SK-N-SH treated with all-trans-retinoic acid at 6 μM for 48 hours (cell line): ENCODE results near the gene HS3ST2.

Source experiments
- ATAC-seq: fragments of 200-7000 bp; cut with Tn5 transposase; 3 replicates; pipeline ENCODE4 v1.9.1; 2020; ENCODE audit warnings: mild to moderate bottlenecking, moderate library complexity
- ARNTL ChIP-seq: fragments of 450-650 bp; formaldehyde crosslinking; IDR thresholded peaks from 2 replicates; pipeline ENCODE4 v1.5.0; 2020; ENCODE audit warnings: low read depth, mild to moderate bottlenecking, moderate library complexity, borderline replicate concordance
- BACH2 ChIP-seq: fragments of 250-450 bp; sonication (Bioruptor Pico); IDR thresholded peaks from 2 replicates; pipeline ENCODE4 v1.9.0; 2021; ENCODE audit warnings: mild to moderate bottlenecking, borderline replicate concordance
- CSDC2 ChIP-seq: fragments of 250-450 bp; sonication (Bioruptor Pico); IDR thresholded peaks from 2 replicates; pipeline ENCODE4 v1.5.0; 2020; ENCODE audit warnings: mild to moderate bottlenecking, moderate library complexity
- ESRRG ChIP-seq: fragments of 250-450 bp; sonication (Bioruptor Pico); IDR thresholded peaks from 2 replicates; pipeline ENCODE4 v1.6.1; 2021; ENCODE audit warnings: mild to moderate bottlenecking
- GLIS3 ChIP-seq: fragments of 250-450 bp; sonication (Bioruptor Pico); IDR thresholded peaks from 2 replicates; pipeline ENCODE4 v1.5.0; 2020; ENCODE audit warnings: mild to moderate bottlenecking, moderate library complexity
- ISL1 ChIP-seq: fragments of 250-450 bp; sonication (Bioruptor Pico); IDR thresholded peaks from 2 replicates; pipeline ENCODE4 v2.1.2; 2022; ENCODE audit warnings: mild to moderate bottlenecking, moderate library complexity
- OSR1 ChIP-seq: fragments of 250-450 bp; sonication (Bioruptor Pico); IDR thresholded peaks from 2 replicates; pipeline ENCODE4 v1.8.0; 2022; ENCODE audit warnings: moderate library complexity, mild to moderate bottlenecking, inconsistent platforms
- PATZ1 ChIP-seq: fragments of 250-450 bp; sonication (Bioruptor Pico); IDR thresholded peaks from 2 replicates; pipeline ENCODE4 v1.8.0; 2020; ENCODE audit warnings: mild to moderate bottlenecking, moderate library complexity, borderline replicate concordance
- PPARA ChIP-seq: fragments of 250-450 bp; sonication (Bioruptor Pico); IDR thresholded peaks from 2 replicates; pipeline ENCODE4 v1.5.0; 2020; ENCODE audit warnings: mild to moderate bottlenecking, borderline replicate concordance
- RARB ChIP-seq: fragments of 250-450 bp; sonication (Bioruptor Pico); IDR thresholded peaks from 2 replicates; pipeline ENCODE4 v1.8.0; 2021; ENCODE audit warnings: mild to moderate bottlenecking, moderate library complexity
- SNAI2 ChIP-seq: fragments of 250-450 bp; sonication (Bioruptor Pico); IDR thresholded peaks from 2 replicates; pipeline ENCODE4 v1.5.0; 2020; ENCODE audit warnings: mild to moderate bottlenecking, moderate library complexity
- TCF4 ChIP-seq: fragments of 250-450 bp; sonication (Bioruptor Pico); IDR thresholded peaks from 2 replicates; pipeline ENCODE4 v1.8.0; 2021; ENCODE audit warnings: mild to moderate bottlenecking, moderate library complexity, borderline replicate concordance
- TOX ChIP-seq: fragments of 250-450 bp; sonication (Bioruptor Pico); IDR thresholded peaks from 2 replicates; pipeline ENCODE4 v1.8.0; 2021; ENCODE audit warnings: mild to moderate bottlenecking, moderate library complexity, borderline replicate concordance
- ZC3H10 ChIP-seq: fragments of 250-450 bp; sonication (Bioruptor Pico); IDR thresholded peaks from 2 replicates; pipeline ENCODE4 v1.5.1; 2021; ENCODE audit warnings: mild to moderate bottlenecking, moderate library complexity
- ZFP3 ChIP-seq: fragments of 250-450 bp; sonication (Bioruptor Pico); IDR thresholded peaks from 2 replicates; pipeline ENCODE4 v1.5.0; 2020; ENCODE audit warnings: mild to moderate bottlenecking, moderate library complexity
- ZNF565 ChIP-seq: fragments of 450-650 bp; formaldehyde crosslinking; conservative IDR thresholded peaks from 2 replicates; pipeline ENCODE4 v1.5.0; 2020; ENCODE audit warnings: low read depth, mild to moderate bottlenecking, moderate library complexity
- ZNF70 ChIP-seq: fragments of 450-650 bp; formaldehyde crosslinking; IDR thresholded peaks from 2 replicates; pipeline ENCODE4 v1.5.0; 2020; ENCODE audit warnings: mild to moderate bottlenecking, moderate library complexity
- ZNF8 ChIP-seq: fragments of 450-650 bp; formaldehyde crosslinking; IDR thresholded peaks from 2 replicates; pipeline ENCODE4 v1.5.0; 2020; ENCODE audit warnings: mild to moderate bottlenecking, moderate library complexity
- TF ChIP-seq, protein P1 (sequence below): fragments of 250-450 bp; sonication (Bioruptor Pico); IDR thresholded peaks from 2 replicates; pipeline ENCODE4 v1.5.1; 2020; ENCODE audit warnings: low read depth, mild to moderate bottlenecking, moderate library complexity

The HS3ST2 gene

GRCh38 chr16:22813948-22814710, at the start of gene HS3ST2:
Gene HS3ST2 (plus strand): TSS chr16:22814162. CDS start chr16:22814611, 449 bp downstream.
- TF ChIP-seq ESRRG (CRISPR knock-in tag): no peak
- peak; percentile 84 for ATAC-seq

GRCh38 chr16:22764662-22765327, 49.2 kb upstream of the HS3ST2 start:
- no peak; the same call in 2 of the 3 replicates for ATAC-seq
- TF ChIP-seq TCF4 (CRISPR knock-in tag) (peak; percentile 64; the same call in 1 of the 2 replicates), BACH2 (CRISPR knock-in tag) (no peak)

DNA sequence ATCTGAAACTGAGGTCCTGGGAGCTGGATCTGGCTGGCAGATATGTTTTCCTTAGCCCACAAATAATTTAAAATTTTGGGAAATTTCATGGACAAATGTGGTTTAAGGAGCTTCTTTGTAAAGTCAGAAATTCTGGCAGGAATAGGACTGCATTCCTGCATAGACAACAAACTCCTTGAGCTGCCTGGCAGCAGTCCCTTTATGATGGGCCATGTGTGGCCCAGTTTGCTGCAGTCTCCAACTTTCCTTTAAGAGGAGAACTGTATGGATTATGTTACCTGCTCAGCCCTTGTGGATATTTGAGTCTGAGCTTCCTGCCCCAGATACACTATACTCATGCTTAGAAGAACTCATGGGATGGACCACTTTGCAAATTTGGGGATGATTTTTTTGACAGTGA, 48.5 kb upstream of the HS3ST2 start:
- no peak for TF ChIP-seq ZC3H10 (CRISPR knock-in tag)
- TF ChIP-seq PPARA (CRISPR knock-in tag): no peak
- TF ChIP-seq, protein P1, sequence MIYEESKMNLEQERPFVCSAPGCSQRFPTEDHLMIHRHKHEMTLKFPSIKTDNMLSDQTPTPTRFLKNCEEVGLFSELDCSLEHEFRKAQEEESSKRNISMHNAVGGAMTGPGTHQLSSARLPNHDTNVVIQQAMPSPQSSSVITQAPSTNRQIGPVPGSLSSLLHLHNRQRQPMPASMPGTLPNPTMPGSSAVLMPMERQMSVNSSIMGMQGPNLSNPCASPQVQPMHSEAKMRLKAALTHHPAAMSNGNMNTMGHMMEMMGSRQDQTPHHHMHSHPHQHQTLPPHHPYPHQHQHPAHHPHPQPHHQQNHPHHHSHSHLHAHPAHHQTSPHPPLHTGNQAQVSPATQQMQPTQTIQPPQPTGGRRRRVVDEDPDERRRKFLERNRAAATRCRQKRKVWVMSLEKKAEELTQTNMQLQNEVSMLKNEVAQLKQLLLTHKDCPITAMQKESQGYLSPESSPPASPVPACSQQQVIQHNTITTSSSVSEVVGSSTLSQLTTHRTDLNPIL (CRISPR knock-in tag): no peak
- TF ChIP-seq PATZ1 (CRISPR knock-in tag): no peak
- TF ChIP-seq ZNF70 (CRISPR knock-in tag): no peak
- no peak for TF ChIP-seq TCF4 (CRISPR knock-in tag)
- TF ChIP-seq TOX (CRISPR knock-in tag): no peak
- no peak for TF ChIP-seq BACH2 (CRISPR knock-in tag)
- no peak for TF ChIP-seq ESRRG (CRISPR knock-in tag)
- TF ChIP-seq ZNF8: no peak
- no peak for TF ChIP-seq OSR1 (CRISPR knock-in tag)
- no peak for TF ChIP-seq ZFP3 (CRISPR knock-in tag)
- TF ChIP-seq RARB (CRISPR knock-in tag): no peak
- TF ChIP-seq ARNTL (CRISPR knock-in tag): no peak
- TF ChIP-seq ISL1 (CRISPR knock-in tag): no peak
- no peak for TF ChIP-seq CSDC2
- no peak for TF ChIP-seq SNAI2
- no peak for TF ChIP-seq GLIS3 (CRISPR knock-in tag)
- no peak for ATAC-seq

DNA sequence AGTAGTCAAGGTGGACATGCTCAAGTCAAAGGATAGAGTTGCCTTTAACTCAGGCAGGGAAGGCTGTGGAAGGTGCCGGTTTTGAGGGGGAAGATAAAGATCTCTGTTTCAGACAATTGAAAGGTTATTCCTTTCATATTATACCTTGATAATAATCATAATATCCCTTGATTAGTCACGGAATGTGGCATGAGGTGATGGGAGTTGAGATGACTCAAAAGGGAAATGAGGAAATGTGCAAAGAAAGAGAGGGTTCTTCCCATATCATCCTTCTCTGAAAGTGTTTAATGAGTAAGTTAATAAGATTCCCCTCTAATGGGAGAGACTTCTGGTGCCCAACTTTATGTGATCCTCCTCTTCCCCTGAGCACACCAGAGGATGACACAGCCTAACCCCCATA, 43.1 kb upstream of the HS3ST2 start:
- no peak for ATAC-seq
- TF ChIP-seq, protein P1 (CRISPR knock-in tag): no peak
- TF ChIP-seq PATZ1 (CRISPR knock-in tag): no peak
- TF ChIP-seq ZNF565 (CRISPR knock-in tag): no peak
- TF ChIP-seq ZC3H10 (CRISPR knock-in tag): no peak
- no peak for TF ChIP-seq ZNF8
- no peak for TF ChIP-seq ISL1 (CRISPR knock-in tag)

- no peak for ATAC-seq
- TF ChIP-seq ZC3H10 (CRISPR knock-in tag) (no peak), TCF4 (CRISPR knock-in tag) (no peak)
Observed at GRCh38 chr16:22771551-22771950, 42.4 kb upstream of the HS3ST2 start.
